ENCODE data around the gene ROBO1.

DNA sequence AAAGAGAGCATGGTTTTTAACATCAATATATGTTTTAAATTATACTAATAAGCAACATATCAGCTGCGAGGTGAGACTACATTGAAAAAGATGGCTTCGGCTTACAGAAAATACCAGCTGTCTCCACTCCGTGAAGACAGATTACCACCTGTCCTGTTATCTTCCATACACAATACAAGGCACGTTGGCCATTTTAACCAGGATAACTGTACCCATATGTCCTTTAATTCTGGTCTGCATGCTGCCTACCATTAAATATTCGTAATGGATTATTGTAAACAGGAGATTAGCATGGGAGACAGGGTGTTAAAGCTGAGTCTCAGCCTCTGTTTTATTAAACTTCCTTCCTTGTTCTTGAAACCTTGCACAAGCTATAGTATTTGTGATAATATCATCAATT lies 855.5 kb downstream of the ROBO1 start:
- TF ChIP-seq, protein P1, sequence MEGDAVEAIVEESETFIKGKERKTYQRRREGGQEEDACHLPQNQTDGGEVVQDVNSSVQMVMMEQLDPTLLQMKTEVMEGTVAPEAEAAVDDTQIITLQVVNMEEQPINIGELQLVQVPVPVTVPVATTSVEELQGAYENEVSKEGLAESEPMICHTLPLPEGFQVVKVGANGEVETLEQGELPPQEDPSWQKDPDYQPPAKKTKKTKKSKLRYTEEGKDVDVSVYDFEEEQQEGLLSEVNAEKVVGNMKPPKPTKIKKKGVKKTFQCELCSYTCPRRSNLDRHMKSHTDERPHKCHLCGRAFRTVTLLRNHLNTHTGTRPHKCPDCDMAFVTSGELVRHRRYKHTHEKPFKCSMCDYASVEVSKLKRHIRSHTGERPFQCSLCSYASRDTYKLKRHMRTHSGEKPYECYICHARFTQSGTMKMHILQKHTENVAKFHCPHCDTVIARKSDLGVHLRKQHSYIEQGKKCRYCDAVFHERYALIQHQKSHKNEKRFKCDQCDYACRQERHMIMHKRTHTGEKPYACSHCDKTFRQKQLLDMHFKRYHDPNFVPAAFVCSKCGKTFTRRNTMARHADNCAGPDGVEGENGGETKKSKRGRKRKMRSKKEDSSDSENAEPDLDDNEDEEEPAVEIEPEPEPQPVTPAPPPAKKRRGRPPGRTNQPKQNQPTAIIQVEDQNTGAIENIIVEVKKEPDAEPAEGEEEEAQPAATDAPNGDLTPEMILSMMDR (conservative IDR thresholded peaks at IDR 0.05; ENCODE audit: low read depth, low read length), result no peak
- TF ChIP-seq EZH2phosphoT487 (IDR thresholded peaks at IDR 0.05; ENCODE audit: borderline replicate concordance, low read length), result no peak
- no peak for TF ChIP-seq EZH2 (IDR thresholded peaks at IDR 0.05; ENCODE audit: low read length, unreplicated experiment)

All from PC-3 (cell line).